ENCODE measurements around the gene SLC5A3. TPM values are rescaled to one million over a fixed set of nuclear protein-coding genes. Genes with fewer than 3 reads are reported as not detected.

SLC5A3 gene
- total RNA-seq, 1 donor from 2014 or later, result 23.3 TPM

- Mint-ChIP-seq H3K9me3 (ENCODE audit: low read depth) (peaks cover 4% of the 10 kb centered on the region), H3K4me1 (ENCODE audit: low read depth) (peaks cover 12% of the 10 kb centered on the region), H3K36me3 (ENCODE audit: insufficient read depth) (no peaks in the 10 kb centered on the region), H3K4me3 (ENCODE audit: low read depth) (no peak overlapping the region), H3K27ac (no peak overlapping the region), H3K27me3 (peaks cover 6% of the 10 kb centered on the region)
- TF ChIP-seq CTCF (IDR thresholded peaks at IDR 0.05; ENCODE audit: unreplicated experiment), result no peak
- DNase-seq (ENCODE audit: low spot score, unreplicated experiment), result no peak
Measured at GRCh38 chr21:34037009-34037795, 36.2 kb upstream of the SLC5A3 start.

- Mint-ChIP-seq H3K27ac (no peak overlapping the region), H3K9me3 (ENCODE audit: low read depth) (peaks cover 4% of the 10 kb centered on the region), H3K4me3 (ENCODE audit: low read depth) (no peak overlapping the region), H3K36me3 (ENCODE audit: insufficient read depth) (no peaks in the 10 kb centered on the region), H3K27me3 (peaks cover 14% of the 10 kb centered on the region), H3K4me1 (ENCODE audit: low read depth) (peaks cover 5% of the 10 kb centered on the region)
- DNase-seq (ENCODE audit: low spot score, unreplicated experiment), result no peak
- peak; percentile 18 for TF ChIP-seq CTCF (IDR thresholded peaks at IDR 0.05; ENCODE audit: unreplicated experiment)
Measured at GRCh38 chr21:34039678-34040382, 33.5 kb upstream of the SLC5A3 start.

- Mint-ChIP-seq H3K9me3 (ENCODE audit: low read depth) (no peaks in the 10 kb centered on the region), H3K4me3 (ENCODE audit: low read depth) (no peak overlapping the region), H3K4me1 (ENCODE audit: low read depth) (peaks cover 2% of the 10 kb centered on the region), H3K36me3 (ENCODE audit: insufficient read depth) (no peaks in the 10 kb centered on the region), H3K27ac (no peak overlapping the region), H3K27me3 (peaks cover 15% of the 10 kb centered on the region)
- DNase-seq (ENCODE audit: low spot score, unreplicated experiment), result no peak
- TF ChIP-seq CTCF (IDR thresholded peaks at IDR 0.05; ENCODE audit: unreplicated experiment), result no peak
Measured at GRCh38 chr21:34042735-34043134, 30.6 kb upstream of the SLC5A3 start.

- H3K9me3 Mint-ChIP-seq (ENCODE audit: low read depth), result peaks cover 3% of the 10 kb centered on the region
- H3K4me1 Mint-ChIP-seq (ENCODE audit: low read depth), result peaks cover 2% of the 10 kb centered on the region
- H3K4me3 Mint-ChIP-seq (ENCODE audit: low read depth), result no peak overlapping the region
- peaks cover 15% of the 10 kb centered on the region for H3K27me3 Mint-ChIP-seq
- no peak for TF ChIP-seq CTCF (IDR thresholded peaks at IDR 0.05; ENCODE audit: unreplicated experiment)
- H3K36me3 Mint-ChIP-seq (ENCODE audit: insufficient read depth), result no peaks in the 10 kb centered on the region
- no peak overlapping the region for H3K27ac Mint-ChIP-seq
- no peak for DNase-seq (ENCODE audit: low spot score, unreplicated experiment)
Measured at GRCh38 chr21:34043333-34043732, 30.0 kb upstream of the SLC5A3 start.

GRCh38 chr21:34046917-34047316 lies 26.5 kb upstream of the SLC5A3 start:
- H3K36me3 Mint-ChIP-seq (ENCODE audit: insufficient read depth), result no peaks in the 10 kb centered on the region
- H3K27me3 Mint-ChIP-seq, result peaks cover 10% of the 10 kb centered on the region
- no peak for TF ChIP-seq CTCF (IDR thresholded peaks at IDR 0.05; ENCODE audit: unreplicated experiment)
- no peak overlapping the region for H3K4me3 Mint-ChIP-seq (ENCODE audit: low read depth)
- H3K27ac Mint-ChIP-seq, result no peak overlapping the region
- DNase-seq (ENCODE audit: low spot score, unreplicated experiment), result no peak
- no peaks in the 10 kb centered on the region for H3K4me1 Mint-ChIP-seq (ENCODE audit: low read depth)
- H3K9me3 Mint-ChIP-seq (ENCODE audit: low read depth), result peaks cover 9% of the 10 kb centered on the region
